Measurements from ENCODE around the gene ZNF862. TPM values are rescaled to one million over a fixed set of nuclear protein-coding genes. Genes with fewer than 3 reads are reported as not detected.

ZNF862 gene
- total RNA-seq, 6 donors from 2014 or later = 7.1 to 31.4 (median 16.7) TPM

- TF ChIP-seq CTCF (IDR thresholded peaks at IDR 0.05) (no peak), POLR2AphosphoS5 (IDR thresholded peaks at IDR 0.05) (no peak), EP300 (IDR thresholded peaks at IDR 0.05) (no peak), POLR2A (IDR thresholded peaks at IDR 0.05) (no peak)
- Histone ChIP-seq H3K4me3 (no peak overlapping the region), H3K36me3 (no peaks in the 10 kb centered on the region), H3K27me3 (no peaks in the 10 kb centered on the region), H3K9me3 (no peaks in the 10 kb centered on the region), H3K4me1 (no peaks in the 10 kb centered on the region), H3K27ac (no peak overlapping the region)
- no peak for ATAC-seq (ENCODE audit: low FRiP score in 2 of 2)
- WGBS, 2 donors = 87 to 88% methylated on average over 3 to 28 of the region's 28 CpGs
- DNase-seq = peak in 1 of 2 donors; percentile 79
Observed at GRCh38 chr7:149819141-149819960, 18.8 kb upstream of the ZNF862 start.

GRCh38 chr7:149819961-149820340 is 18.2 kb upstream of the ZNF862 start:
- Histone ChIP-seq H3K4me1 (no peaks in the 10 kb centered on the region), H3K27ac (no peak overlapping the region), H3K27me3 (no peaks in the 10 kb centered on the region), H3K36me3 (no peaks in the 10 kb centered on the region), H3K9me3 (no peaks in the 10 kb centered on the region), H3K4me3 (no peak overlapping the region)
- no peak for ATAC-seq (ENCODE audit: low FRiP score in 2 of 2)
- TF ChIP-seq POLR2AphosphoS5 (IDR thresholded peaks at IDR 0.05) (no peak), POLR2A (IDR thresholded peaks at IDR 0.05) (no peak), CTCF (IDR thresholded peaks at IDR 0.05) (no peak), EP300 (IDR thresholded peaks at IDR 0.05) (no peak)
- WGBS, 2 donors = 86 to 100% methylated on average over 2 to 7 of the region's 7 CpGs
- peak in 1 of 2 donors; percentile 56 for DNase-seq

GRCh38 chr7:149820622-149821190 is 17.5 kb upstream of the ZNF862 start:
- Histone ChIP-seq H3K27ac (no peak overlapping the region), H3K9me3 (no peaks in the 10 kb centered on the region), H3K4me1 (no peaks in the 10 kb centered on the region), H3K4me3 (no peak overlapping the region), H3K27me3 (no peaks in the 10 kb centered on the region), H3K36me3 (no peaks in the 10 kb centered on the region)
- ATAC-seq (ENCODE audit: low FRiP score in 2 of 2) (no peak), DNase-seq (peak in 1 of 2 donors; percentile 82)
- 86 to 98% methylated on average over 4 to 16 of the region's 17 CpGs for WGBS, 2 donors
- TF ChIP-seq POLR2AphosphoS5 (IDR thresholded peaks at IDR 0.05) (no peak), POLR2A (IDR thresholded peaks at IDR 0.05) (no peak), CTCF (IDR thresholded peaks at IDR 0.05) (no peak), EP300 (IDR thresholded peaks at IDR 0.05) (no peak)

GRCh38 chr7:149821191-149822148 is 16.7 kb upstream of the ZNF862 start:
- Histone ChIP-seq H3K4me1 (no peaks in the 10 kb centered on the region), H3K27me3 (no peaks in the 10 kb centered on the region), H3K36me3 (no peaks in the 10 kb centered on the region), H3K4me3 (no peak overlapping the region), H3K27ac (no peak overlapping the region), H3K9me3 (no peaks in the 10 kb centered on the region)
- 89 to 90% methylated on average over 16 to 26 of the region's 30 CpGs for WGBS, 2 donors
- ATAC-seq (ENCODE audit: low FRiP score in 2 of 2) = no peak
- DNase-seq = peak in 1 of 2 donors; percentile 80
- TF ChIP-seq EP300 (IDR thresholded peaks at IDR 0.05) = no peak
- no peak for TF ChIP-seq POLR2AphosphoS5 (IDR thresholded peaks at IDR 0.05)
- no peak for TF ChIP-seq CTCF (IDR thresholded peaks at IDR 0.05)
